ENCODE results near the gene ASCL5. TPM values are rescaled to one million over a fixed set of nuclear protein-coding genes. Genes with fewer than 3 reads are reported as not detected.
"Not testable (repeated sequence)": the region's sequence is repeated elsewhere in the genome, so short reads cannot be mapped to it uniquely, and the experiment has no call there.

Gene ASCL5
- total RNA-seq, 2 donors from 2014 or later: not detected

DNA sequence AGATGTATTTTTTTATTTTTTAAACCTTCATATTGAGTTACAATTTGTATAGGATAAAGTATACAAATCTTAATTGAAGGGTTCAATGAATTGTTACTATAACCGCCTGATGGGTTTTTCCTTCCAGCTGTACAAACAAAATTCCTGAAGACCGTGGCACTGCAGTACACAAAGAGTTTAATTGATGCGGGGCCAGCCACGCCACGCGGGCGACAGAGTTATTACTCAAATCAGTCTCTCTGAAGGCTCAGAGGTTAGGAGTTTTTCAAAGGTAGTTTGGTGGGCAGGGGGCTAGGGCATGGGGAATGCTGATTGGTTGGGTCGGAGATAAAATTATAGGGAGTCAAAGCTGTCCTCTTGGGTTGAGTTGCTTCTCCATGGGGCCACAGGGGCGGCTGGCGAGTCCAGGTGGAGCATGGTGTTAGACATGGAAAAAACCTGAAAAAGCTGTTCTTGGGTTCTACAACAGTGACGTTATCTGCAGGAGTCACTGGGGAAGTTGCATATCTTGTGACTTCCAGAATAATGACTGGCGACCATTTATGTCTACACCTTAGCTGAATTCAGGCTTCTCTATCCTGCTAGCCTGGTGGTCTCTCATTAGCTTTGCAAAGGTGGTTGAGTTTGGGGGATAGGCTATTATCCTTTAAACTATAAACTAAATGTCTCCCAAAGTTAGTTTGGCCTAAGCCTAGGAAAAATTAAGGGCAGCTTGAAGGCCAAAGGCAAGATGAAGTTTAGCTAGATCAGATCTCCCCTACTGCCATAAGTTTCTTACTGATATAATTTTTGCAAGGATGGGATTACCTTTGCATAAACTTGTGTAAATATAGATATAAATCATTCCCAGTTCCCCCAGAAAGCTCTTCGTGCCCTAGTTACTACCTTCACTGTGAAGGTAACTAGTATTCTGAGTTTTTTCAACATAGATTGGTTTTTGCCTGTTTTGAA lies 40.3 kb upstream of the ASCL5 start:
- DNase-seq (ENCODE audit: low spot score): no peak
- H3K4me3 ChIP-seq: no peak overlapping the region
- H3K27ac ChIP-seq: no peak overlapping the region
- no peaks in the 10 kb centered on the region for H3K27me3 ChIP-seq (replicated peaks; ENCODE audit: insufficient read depth)
- TF ChIP-seq, protein P1, sequence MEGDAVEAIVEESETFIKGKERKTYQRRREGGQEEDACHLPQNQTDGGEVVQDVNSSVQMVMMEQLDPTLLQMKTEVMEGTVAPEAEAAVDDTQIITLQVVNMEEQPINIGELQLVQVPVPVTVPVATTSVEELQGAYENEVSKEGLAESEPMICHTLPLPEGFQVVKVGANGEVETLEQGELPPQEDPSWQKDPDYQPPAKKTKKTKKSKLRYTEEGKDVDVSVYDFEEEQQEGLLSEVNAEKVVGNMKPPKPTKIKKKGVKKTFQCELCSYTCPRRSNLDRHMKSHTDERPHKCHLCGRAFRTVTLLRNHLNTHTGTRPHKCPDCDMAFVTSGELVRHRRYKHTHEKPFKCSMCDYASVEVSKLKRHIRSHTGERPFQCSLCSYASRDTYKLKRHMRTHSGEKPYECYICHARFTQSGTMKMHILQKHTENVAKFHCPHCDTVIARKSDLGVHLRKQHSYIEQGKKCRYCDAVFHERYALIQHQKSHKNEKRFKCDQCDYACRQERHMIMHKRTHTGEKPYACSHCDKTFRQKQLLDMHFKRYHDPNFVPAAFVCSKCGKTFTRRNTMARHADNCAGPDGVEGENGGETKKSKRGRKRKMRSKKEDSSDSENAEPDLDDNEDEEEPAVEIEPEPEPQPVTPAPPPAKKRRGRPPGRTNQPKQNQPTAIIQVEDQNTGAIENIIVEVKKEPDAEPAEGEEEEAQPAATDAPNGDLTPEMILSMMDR (IDR thresholded peaks at IDR 0.05): no peak
- no peak for ATAC-seq (ENCODE audit: insufficient number of reproducible peaks, low FRiP score, low read depth)
- no peaks in the 10 kb centered on the region for H3K36me3 ChIP-seq
- H3K4me1 ChIP-seq (ENCODE audit: control insufficient read depth in 1 of 2, low read depth in 2 of 2): no peaks in the 10 kb centered on the region
- no peaks in the 10 kb centered on the region for H3K9me3 ChIP-seq

DNA sequence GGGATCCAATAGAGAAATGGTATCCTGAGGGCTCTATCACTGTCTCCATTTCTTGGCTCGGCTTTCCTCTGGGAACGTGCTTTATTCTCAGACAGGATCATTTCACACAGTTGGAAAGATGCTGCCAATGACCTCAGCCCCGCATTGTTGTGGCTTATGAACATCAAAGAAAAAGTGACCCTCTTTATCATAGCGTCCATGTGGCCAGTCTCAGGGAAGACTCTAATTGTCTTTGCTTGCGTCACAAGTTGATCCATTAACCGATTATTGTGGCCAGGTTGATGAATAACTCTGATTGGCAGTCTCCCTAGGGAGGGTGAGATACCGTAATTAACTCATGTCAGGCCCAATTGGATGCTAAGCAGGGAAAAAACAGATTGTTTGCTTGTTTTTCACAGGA lies 37.7 kb upstream of the ASCL5 start:
- ATAC-seq (ENCODE audit: insufficient number of reproducible peaks, low FRiP score, low read depth) (no peak), DNase-seq (ENCODE audit: low spot score) (no peak)
- H3K4me3 ChIP-seq: no peak overlapping the region
- no peaks in the 10 kb centered on the region for H3K27me3 ChIP-seq (replicated peaks; ENCODE audit: insufficient read depth)
- no peaks in the 10 kb centered on the region for H3K4me1 ChIP-seq (ENCODE audit: control insufficient read depth in 1 of 2, low read depth in 2 of 2)
- H3K9me3 ChIP-seq: no peaks in the 10 kb centered on the region
- TF ChIP-seq, protein P1 (IDR thresholded peaks at IDR 0.05): no peak
- no peaks in the 10 kb centered on the region for H3K36me3 ChIP-seq
- no peak overlapping the region for H3K27ac ChIP-seq

DNA sequence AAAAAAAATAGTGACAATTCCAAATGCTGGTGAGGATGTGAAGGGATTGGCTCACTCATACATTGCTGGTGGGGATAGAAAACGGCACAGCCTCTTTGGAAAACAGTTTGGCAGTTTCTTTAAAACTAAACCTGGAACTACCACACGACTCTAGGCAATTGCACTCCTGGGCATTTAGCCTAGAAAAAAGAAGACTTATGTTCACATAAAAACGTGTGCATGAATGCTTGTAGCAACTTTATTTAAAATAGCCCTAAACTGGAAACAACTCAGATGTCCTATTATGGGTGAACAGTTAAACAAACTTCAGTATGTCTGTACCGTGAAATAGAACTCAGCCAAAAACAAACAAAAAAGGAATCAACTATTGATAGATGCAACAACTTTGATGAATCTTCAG lies 36.7 kb upstream of the ASCL5 start:
- Histone ChIP-seq H3K4me3 (no peak overlapping the region), H3K27me3 (replicated peaks; ENCODE audit: insufficient read depth) (no peaks in the 10 kb centered on the region), H3K9me3 (no peaks in the 10 kb centered on the region), H3K36me3 (no peaks in the 10 kb centered on the region), H3K4me1 (ENCODE audit: control insufficient read depth in 1 of 2, low read depth in 2 of 2) (no peaks in the 10 kb centered on the region), H3K27ac (no peak overlapping the region)
- TF ChIP-seq, protein P1 (IDR thresholded peaks at IDR 0.05): no peak
- ATAC-seq (ENCODE audit: insufficient number of reproducible peaks, low FRiP score, low read depth): no peak
- no peak for DNase-seq (ENCODE audit: low spot score)

DNA sequence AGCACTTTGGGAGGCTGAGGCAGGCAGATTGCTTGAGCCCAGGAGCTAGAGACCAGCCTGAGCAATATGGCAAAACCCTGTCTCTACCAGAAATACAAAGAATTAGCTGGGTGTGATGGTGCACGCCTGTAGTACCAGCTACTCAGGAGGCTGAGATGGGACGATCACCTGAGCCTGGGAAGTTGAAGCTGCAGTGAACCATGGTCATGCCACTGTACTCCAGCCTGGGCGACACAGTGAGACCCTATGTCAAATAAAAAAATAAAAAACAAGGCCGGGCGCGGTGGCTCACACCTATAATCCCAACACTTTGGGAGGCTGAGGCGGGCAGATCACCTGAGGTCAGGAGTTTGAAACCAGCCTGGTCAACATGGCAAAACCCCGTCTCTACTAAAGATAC lies 36.1 kb upstream of the ASCL5 start:
- not testable (repeated sequence) for H3K4me3 ChIP-seq; ATAC-seq (ENCODE audit: insufficient number of reproducible peaks, low FRiP score, low read depth)

DNA sequence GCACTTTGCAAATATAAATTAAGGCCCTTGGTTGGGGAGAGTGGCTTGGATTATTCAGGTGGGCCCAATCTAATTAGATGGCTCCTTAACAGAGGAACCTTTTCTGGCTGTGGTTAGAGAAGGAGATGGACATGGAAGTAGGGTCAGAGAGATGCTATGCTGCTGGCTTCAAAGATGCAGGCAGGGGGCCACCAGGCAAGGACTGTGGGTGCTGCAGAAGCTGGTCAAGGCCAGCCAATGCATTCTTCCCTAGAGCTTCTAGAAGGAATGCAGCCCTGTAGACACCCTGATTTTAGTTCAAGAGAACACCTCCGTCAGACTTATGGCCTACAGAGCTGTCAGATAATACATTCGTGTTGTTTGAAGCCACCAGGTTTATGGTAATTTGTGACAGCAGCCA lies 31.0 kb upstream of the ASCL5 start:
- H3K4me1 ChIP-seq (ENCODE audit: control insufficient read depth in 1 of 2, low read depth in 2 of 2): peaks cover 9 to 13% of the 10 kb centered on the region in 2 donors
- H3K36me3 ChIP-seq: no peaks in the 10 kb centered on the region
- no peak overlapping the region for H3K27ac ChIP-seq
- H3K4me3 ChIP-seq: no peak overlapping the region
- H3K27me3 ChIP-seq (replicated peaks; ENCODE audit: insufficient read depth): no peaks in the 10 kb centered on the region
- ATAC-seq (ENCODE audit: insufficient number of reproducible peaks, low FRiP score, low read depth) (no peak), DNase-seq (ENCODE audit: low spot score) (no peak)
- H3K9me3 ChIP-seq: no peaks in the 10 kb centered on the region
- TF ChIP-seq, protein P1 (IDR thresholded peaks at IDR 0.05): no peak

More for the DNA sequence above, 36.1 kb upstream of the ASCL5 start:
- not testable (repeated sequence) for H3K27me3 ChIP-seq (replicated peaks; ENCODE audit: insufficient read depth); H3K4me1 ChIP-seq (ENCODE audit: control insufficient read depth in 1 of 2, low read depth in 2 of 2); H3K36me3 ChIP-seq; H3K27ac ChIP-seq; DNase-seq (ENCODE audit: low spot score); H3K9me3 ChIP-seq

All from thoracic aorta (tissue), 2 donors.